Astrocyte (in vitro differentiated cells and primary cell): Measurements from ENCODE around the gene SPHK1.

Experiments
- EZH2 ChIP-seq: IDR thresholded peaks from 2 replicates; pipeline ENCODE4 v1.6.1; 2012; ENCODE audit warnings: mild to moderate bottlenecking, low read length, inconsistent platforms; ENCODE audit not compliant: insufficient read depth
- TF ChIP-seq, protein P1 (sequence below): IDR thresholded peaks from 2 replicates; pipeline ENCODE4 v1.5.1; 2011; ENCODE audit warnings: low read depth, mild to moderate bottlenecking, inconsistent platforms, low read length, moderate library complexity; ENCODE audit not compliant: insufficient read depth

GRCh38 chr17:76366247-76366646 is 18.2 kb upstream of the SPHK1 start:
- TF ChIP-seq, protein P1, sequence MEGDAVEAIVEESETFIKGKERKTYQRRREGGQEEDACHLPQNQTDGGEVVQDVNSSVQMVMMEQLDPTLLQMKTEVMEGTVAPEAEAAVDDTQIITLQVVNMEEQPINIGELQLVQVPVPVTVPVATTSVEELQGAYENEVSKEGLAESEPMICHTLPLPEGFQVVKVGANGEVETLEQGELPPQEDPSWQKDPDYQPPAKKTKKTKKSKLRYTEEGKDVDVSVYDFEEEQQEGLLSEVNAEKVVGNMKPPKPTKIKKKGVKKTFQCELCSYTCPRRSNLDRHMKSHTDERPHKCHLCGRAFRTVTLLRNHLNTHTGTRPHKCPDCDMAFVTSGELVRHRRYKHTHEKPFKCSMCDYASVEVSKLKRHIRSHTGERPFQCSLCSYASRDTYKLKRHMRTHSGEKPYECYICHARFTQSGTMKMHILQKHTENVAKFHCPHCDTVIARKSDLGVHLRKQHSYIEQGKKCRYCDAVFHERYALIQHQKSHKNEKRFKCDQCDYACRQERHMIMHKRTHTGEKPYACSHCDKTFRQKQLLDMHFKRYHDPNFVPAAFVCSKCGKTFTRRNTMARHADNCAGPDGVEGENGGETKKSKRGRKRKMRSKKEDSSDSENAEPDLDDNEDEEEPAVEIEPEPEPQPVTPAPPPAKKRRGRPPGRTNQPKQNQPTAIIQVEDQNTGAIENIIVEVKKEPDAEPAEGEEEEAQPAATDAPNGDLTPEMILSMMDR = no peak
- TF ChIP-seq EZH2 = no peak
